HCT116 (cell line): ENCODE results near the gene BABAM2. TPM values are rescaled to one million over a fixed set of nuclear protein-coding genes. Genes with fewer than 3 reads are reported as not detected.

Experiments
- ATAC-seq: fragments of 200-7000 bp; cut with Tn5 transposase; 2 replicates; pipeline ENCODE4 v1.9.1; 2020; ENCODE audit warnings: mild to moderate bottlenecking, moderate library complexity
- BruUV-seq: library from RNA; stranded (reverse); fragments of 400-500 nt; replicated peaks from 2 replicates; lab custom pipeline; 2021; lab: Mats Ljungman, UMichigan
- CTCF ChIA-PET: fragments of 300-600 bp; sonication (Branson Sonifier 250); formaldehyde crosslinking; loops from one replicate; lab custom pipeline; 2021; ENCODE audit warnings: antibody characterized with exemption; lab: Charles Lee
- POLR2A ChIA-PET: fragments of 300-600, 350-600 bp; sonication (Branson Sonifier 250); formaldehyde crosslinking; loops from one replicate; lab custom pipeline; 2021; ENCODE audit warnings: antibody characterized with exemption; lab: Charles Lee
- RAD21 ChIA-PET, 2 experiments: fragments of 300-600 bp; sonication (Branson Sonifier 250); formaldehyde crosslinking; loops; one replicate each; lab custom pipeline; 2023; ENCODE audit warnings: low total read pairs in 2 of 2; ENCODE audit not compliant: uncharacterized antibody in 2 of 2, unreplicated experiment in 2 of 2, low non-redundant PET in 1 of 2; lab: Charles Lee
- DNase-seq: peaks from one replicate; pipeline ENCODE4 v3.0.0-alpha.2; 2010; ENCODE audit warnings: low read depth, low spot score
- H2AFZ ChIP-seq: fragments of 200-600 bp; shearing (Covaris generic), sonication (generic); 2 replicates; pipeline ENCODE4 v1.6.1; 2017; ENCODE audit warnings: low read depth, mixed run types, mixed read lengths, antibody characterized with exemption, low read length; ENCODE audit not compliant: poor library complexity, severe bottlenecking
- H3K27ac ChIP-seq: 2 replicates; pipeline ENCODE4 v1.5.1; 2012; ENCODE audit warnings: low read depth, low read length
- H3K27me3 ChIP-seq: fragments of 200-600 bp; sonication (generic); 2 replicates; pipeline ENCODE4 v1.6.1; 2016; ENCODE audit warnings: mixed run types, low read length, mixed read lengths; ENCODE audit not compliant: insufficient read depth
- H3K36me3 ChIP-seq, 2 experiments: fragments of 200-500 bp in 1 of 2; fragments of 200-600 bp in 1 of 2; sonication (Bioruptor generic) in 1 of 2; sonication (generic) in 1 of 2; 2 replicates each; pipeline versions ENCODE4 v1.5.1 to v1.6.1; 2014 to 2016; ENCODE audit warnings: low read length in 2 of 2, inconsistent platforms in 1 of 2, mixed read lengths in 1 of 2, mixed run types in 1 of 2; ENCODE audit not compliant: insufficient read depth in 2 of 2, control insufficient read depth in 1 of 2
- H3K4me1 ChIP-seq, 2 experiments: fragments of 200-600 bp in 1 of 2; sonication (generic) in 1 of 2; 2 replicates each; pipeline versions ENCODE4 v1.5.1 to v1.6.1; 2012 to 2017; ENCODE audit warnings: low read length in 2 of 2, inconsistent platforms in 1 of 2, mild to moderate bottlenecking in 1 of 2, mixed read lengths in 1 of 2, mixed run types in 1 of 2, moderate library complexity in 1 of 2; ENCODE audit not compliant: insufficient read depth in 2 of 2, control insufficient read depth in 1 of 2
- H3K4me2 ChIP-seq: fragments of 200-600 bp; sonication (generic); 2 replicates; pipeline ENCODE4 v1.6.1; 2017; ENCODE audit warnings: mixed run types, low read length, mixed read lengths
- H3K4me3 ChIP-seq, 2 experiments: fragments of 200-600 bp in 1 of 2; sonication (generic) in 1 of 2; replicated peaks in 1 of 2; 2 replicates each; pipeline ENCODE4 v1.5.1; 2011 to 2016; ENCODE audit warnings: low read length in 2 of 2, control low read depth in 1 of 2, low read depth in 1 of 2, mild to moderate bottlenecking in 1 of 2, mixed read lengths in 1 of 2, mixed run types in 1 of 2
- H3K79me2 ChIP-seq: fragments of 200-600 bp; sonication (generic); 2 replicates; pipeline ENCODE4 v1.6.1; 2017; ENCODE audit warnings: mild to moderate bottlenecking, mixed run types, low read length, moderate library complexity, mixed read lengths; ENCODE audit not compliant: insufficient read depth
- H3K9ac ChIP-seq: fragments of 200-600 bp; sonication (generic); 2 replicates; pipeline ENCODE4 v1.6.1; 2016; ENCODE audit warnings: low read length, mixed read lengths
- H3K9me2 ChIP-seq: fragments of 200-600 bp; sonication (generic), shearing (Covaris generic); 2 replicates; pipeline ENCODE4 v1.6.1; 2017; ENCODE audit warnings: mixed run types, mild to moderate bottlenecking, moderate library complexity; ENCODE audit not compliant: insufficient read depth
- H3K9me3 ChIP-seq, 2 experiments: fragments of 200-500 bp in 1 of 2; fragments of 200-600 bp in 1 of 2; sonication (Bioruptor generic) in 1 of 2; sonication (generic) in 1 of 2; 2 replicates each; pipeline ENCODE4 v1.6.1; 2014 to 2017; ENCODE audit warnings: low read length in 2 of 2, mixed read lengths in 2 of 2, inconsistent platforms in 1 of 2, low read depth in 1 of 2, mild to moderate bottlenecking in 1 of 2, mixed run types in 1 of 2, moderate library complexity in 1 of 2; ENCODE audit not compliant: control insufficient read depth in 1 of 2, insufficient read depth in 1 of 2
- H4K20me1 ChIP-seq: fragments of 200-600 bp; sonication (generic), shearing (Covaris generic); 2 replicates; pipeline ENCODE4 v1.6.1; 2017; ENCODE audit warnings: mixed run types, mild to moderate bottlenecking, moderate library complexity; ENCODE audit not compliant: insufficient read depth
- CTCF ChIP-seq, 3 experiments: fragments of 200-600 bp in 1 of 3; sonication (generic) in 1 of 3; IDR thresholded peaks in 2 of 3; conservative IDR thresholded peaks in 1 of 3; 2 replicates each; pipeline ENCODE4 v1.5.1; 2012 to 2017; ENCODE audit warnings: low read depth in 2 of 3, low read length in 2 of 3, antibody characterized with exemption in 1 of 3, borderline replicate concordance in 1 of 3, control low read depth in 1 of 3, mild to moderate bottlenecking in 1 of 3, mixed read lengths in 1 of 3, mixed run types in 1 of 3, moderate library complexity in 1 of 3; ENCODE audit not compliant: insufficient read depth in 1 of 3
- EGR1 ChIP-seq: IDR thresholded peaks from 2 replicates; pipeline ENCODE4 v1.6.1; 2012; ENCODE audit warnings: low read depth
- EZH2 ChIP-seq: fragments of 200-600 bp; sonication (generic); IDR thresholded peaks from 2 replicates; pipeline ENCODE4 v1.6.1; 2017; ENCODE audit warnings: antibody characterized with exemption, mixed run types
- RAD21 ChIP-seq: IDR thresholded peaks from 2 replicates; pipeline ENCODE4 v1.6.1; 2012; ENCODE audit warnings: low read depth, mild to moderate bottlenecking
- REST ChIP-seq: IDR thresholded peaks from 2 replicates; pipeline ENCODE4 v1.6.1; 2012; ENCODE audit warnings: low read depth
- SIN3A ChIP-seq: IDR thresholded peaks from 2 replicates; pipeline ENCODE4 v1.6.1; 2012; ENCODE audit warnings: low read depth
- YY1 ChIP-seq: IDR thresholded peaks from 2 replicates; pipeline ENCODE4 v1.6.1; 2011; ENCODE audit warnings: low read length, low read depth, moderate library complexity, mild to moderate bottlenecking; ENCODE audit not compliant: insufficient replicate concordance; ENCODE audit errors: extremely low read depth
- ZFX ChIP-seq: fragments of 450-650 bp; IDR thresholded peaks from 2 replicates; pipeline ENCODE4 v1.6.1; 2017
- intact Hi-C: fragments of 100-400 bp; cut with micrococcal nuclease; formaldehyde crosslinking; loops from 2 replicates; pipeline ENCODE4 v1.10.0; 2022
- total RNA-seq: library from RNA; stranded (reverse); gene quantifications from one replicate; pipeline ENCODE4 v1.2.1, GENCODE V29; 2021; ENCODE audit not compliant: unreplicated experiment

Gene BABAM2
- total RNA-seq, 1 experiment from 2014 or later, result 23.8 TPM

GRCh38 chr2:28348149-28348567, 457.6 kb downstream of the BABAM2 start:
- no peak overlapping the region for H3K4me3 ChIP-seq
- BruUV-seq, result no TSS peak
- CTCF ChIA-PET, result no interaction called here
- POLR2A ChIA-PET, result no interaction called here
- H3K9me2 ChIP-seq, result no peaks in the 10 kb centered on the region
- no peaks in the 10 kb centered on the region for H4K20me1 ChIP-seq
- RAD21 ChIA-PET, result no interaction called here
- intact Hi-C loops, result no loop called here
- H2AFZ ChIP-seq, result no peak overlapping the region
- no peaks in the 10 kb centered on the region for H3K36me3 ChIP-seq
- H3K27me3 ChIP-seq, result no peaks in the 10 kb centered on the region
- H3K9me3 ChIP-seq, result no peaks in the 10 kb centered on the region
- no peaks in the 10 kb centered on the region for H3K79me2 ChIP-seq
- ATAC-seq (no peak), DNase-seq (no peak)
- no peak overlapping the region for H3K4me2 ChIP-seq
- no peak overlapping the region for H3K27ac ChIP-seq
- no peaks in the 10 kb centered on the region for H3K4me1 ChIP-seq
- H3K9ac ChIP-seq, result no peak overlapping the region
- TF ChIP-seq CTCF (IDR thresholded peaks at IDR 0.05 in 2 of 3, conservative IDR thresholded peaks at IDR 0.05 in 1 of 3; ENCODE audit: borderline replicate concordance in 1 of 3, insufficient read depth in 1 of 3, low read depth in 2 of 3, low read length in 2 of 3), result no peak
- TF ChIP-seq EGR1, result no peak
- TF ChIP-seq EZH2, result no peak
- no peak for TF ChIP-seq RAD21
- TF ChIP-seq YY1, result no peak
- no peak for TF ChIP-seq ZFX

GRCh38 chr2:28348921-28349320, 458.4 kb downstream of the BABAM2 start:
- no peaks in the 10 kb centered on the region for H3K79me2 ChIP-seq
- H3K9ac ChIP-seq, result no peak overlapping the region
- ChIA-PET CTCF (no interaction called here), POLR2A (no interaction called here), RAD21 (no interaction called here)
- no peaks in the 10 kb centered on the region for H4K20me1 ChIP-seq
- no peaks in the 10 kb centered on the region for H3K9me2 ChIP-seq
- no peaks in the 10 kb centered on the region for H3K9me3 ChIP-seq
- BruUV-seq, result no TSS peak
- no peaks in the 10 kb centered on the region for H3K27me3 ChIP-seq
- H3K36me3 ChIP-seq, result no peaks in the 10 kb centered on the region
- DNase-seq (no peak), ATAC-seq (no peak)
- H3K4me1 ChIP-seq, result no peaks in the 10 kb centered on the region
- no peak overlapping the region for H2AFZ ChIP-seq
- no peak overlapping the region for H3K4me3 ChIP-seq
- no peak overlapping the region for H3K27ac ChIP-seq
- H3K4me2 ChIP-seq, result no peak overlapping the region
- TF ChIP-seq REST (no peak), CTCF (IDR thresholded peaks at IDR 0.05 in 2 of 3, conservative IDR thresholded peaks at IDR 0.05 in 1 of 3; ENCODE audit: borderline replicate concordance in 1 of 3, insufficient read depth in 1 of 3, low read depth in 2 of 3, low read length in 2 of 3) (no peak), SIN3A (no peak)
- intact Hi-C loops, result no loop called here
